Kidney (tissue), 14 donors: ENCODE measurements around the gene RPL10A. TPM values are rescaled to one million over a fixed set of nuclear protein-coding genes. Genes with fewer than 3 reads are reported as not detected.
A peak's percentile ranks its signal among the peaks of the same experiment; 100 is the strongest.
"Not testable (repeated sequence)": the region's sequence is repeated elsewhere in the genome, so short reads cannot be mapped to it uniquely, and the experiment has no call there.

Experiments
- DNase-seq, 5 donors: peaks; one replicate each; pipeline ENCODE4 v3.0.0-alpha.2; 2013 to 2020
- FAIRE-seq: peaks from 2 replicates; lab custom pipeline; 2012; peaks lifted over from hg19 to GRCh38; lab: Jason Lieb, UNC
- H3K27ac ChIP-seq, 2 donors: one replicate each; pipeline ENCODE4 v1.7.0; 2013; ENCODE audit warnings: low read depth in 2 of 2, low read length in 2 of 2, inconsistent platforms in 1 of 2
- H3K27me3 ChIP-seq: one replicate; pipeline ENCODE4 v1.7.1; 2013; ENCODE audit warnings: low read length, inconsistent platforms; ENCODE audit not compliant: control insufficient read depth, insufficient read depth
- H3K36me3 ChIP-seq, 3 donors: one replicate each; pipeline versions ENCODE4 v1.7.0 to v1.7.1; 2013; ENCODE audit warnings: low read length in 3 of 3, control low read depth in 1 of 3, inconsistent platforms in 1 of 3; ENCODE audit not compliant: insufficient read depth in 3 of 3, control insufficient read depth in 2 of 3
- H3K4me1 ChIP-seq, 3 donors: one replicate each; pipeline versions ENCODE4 v1.7.0 to v1.7.1; 2013; ENCODE audit warnings: low read length in 3 of 3, inconsistent platforms in 1 of 3, low read depth in 1 of 3; ENCODE audit not compliant: control insufficient read depth in 2 of 3, insufficient read depth in 2 of 3
- H3K4me3 ChIP-seq, 3 donors: one replicate each; pipeline versions ENCODE4 v1.7.0 to v1.8.1; 2013; ENCODE audit warnings: low read length in 3 of 3, control low read depth in 1 of 3, inconsistent platforms in 1 of 3
- H3K9ac ChIP-seq, 3 donors: one replicate each; pipeline versions ENCODE4 v1.7.0 to v1.7.1; 2013; ENCODE audit warnings: low read length in 3 of 3, control low read depth in 1 of 3, inconsistent platforms in 1 of 3
- H3K9me3 ChIP-seq, 3 donors: one replicate each; pipeline versions ENCODE4 v1.7.0 to v1.7.1; 2013; ENCODE audit warnings: low read length in 3 of 3, control low read depth in 1 of 3, inconsistent platforms in 1 of 3; ENCODE audit not compliant: control insufficient read depth in 2 of 3, insufficient read depth in 1 of 3
- CTCF ChIP-seq: IDR thresholded peaks from 3 replicates; pipeline ENCODE4 v1.5.1; 2012; ENCODE audit warnings: mild to moderate bottlenecking, moderate library complexity, borderline replicate concordance; ENCODE audit not compliant: insufficient read depth; ENCODE audit errors: extremely low read depth
- intact Hi-C: fragments of 100-400 bp; cut with DNase I; formaldehyde crosslinking; loops from one replicate; pipeline ENCODE4 v1.11.1; 2022
- polyA plus RNA-seq: library from polyadenylated mRNA; stranded (reverse); fragments of 350-450 nt; fragmentation: Illumina TruSeq; extraction: RNeasy Lipid Tissue Mini Kit (QIAGEN cat#74804); gene quantifications from one replicate; pipeline ENCODE4 v1.2.3, GENCODE V29; 2014; ENCODE audit warnings: low read depth, low replicate concordance; ENCODE audit not compliant: insufficient read depth
- total RNA-seq: library from RNA; stranded (reverse); fragmentation: NEBNext Ultra II Directional; extraction: Animal tissue kit (Norgen Biotek cat#: 25700); gene quantifications from one replicate; pipeline ENCODE4 v1.2.1, GENCODE V29; 2021
- donor health status: control.
- donor health status: control.
- donor health status: control.
- donor health status: control.
- donor health status: control.
- donor health status: DM: yes; HTN: yes; CAD: no.
- donor health status: Normal renal cell carcinoma (clear cell type).

RPL10A gene
- total and polyA plus RNA-seq, 2 donors from 2014 or later: 1,159 to 1,291 TPM

DNA sequence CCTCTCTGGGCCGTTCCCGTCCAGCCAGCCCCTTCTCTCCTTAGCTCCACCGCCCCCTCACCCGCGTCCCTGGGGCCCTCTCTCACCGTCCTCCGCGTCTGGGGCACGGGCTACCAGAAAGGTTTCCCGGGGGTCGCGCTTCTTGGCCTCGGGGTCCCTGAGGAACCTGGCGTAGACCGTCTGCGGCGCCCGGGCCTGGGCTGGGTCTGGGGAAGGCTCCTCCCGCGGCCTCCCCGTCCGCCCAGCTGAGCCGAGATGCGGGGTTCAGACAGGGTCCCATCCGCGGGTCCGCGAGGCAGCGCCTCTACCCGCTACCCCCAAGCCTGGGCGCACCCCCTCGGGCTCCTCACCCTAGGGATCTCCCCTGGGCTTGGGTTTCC lies 43.4 kb downstream of the RPL10A start:
- DNase-seq (no peak), FAIRE-seq (no peak)
- Histone ChIP-seq H3K4me3 (no peak overlapping the region), H3K4me1 (no peaks in the 10 kb centered on the region), H3K9ac (no peak overlapping the region), H3K27me3 (no peaks in the 10 kb centered on the region), H3K36me3 (no peaks in the 10 kb centered on the region), H3K9me3 (no peaks in the 10 kb centered on the region), H3K27ac (no peak overlapping the region)
- TF ChIP-seq CTCF: no peak
- intact Hi-C loops: no loop called here

DNA sequence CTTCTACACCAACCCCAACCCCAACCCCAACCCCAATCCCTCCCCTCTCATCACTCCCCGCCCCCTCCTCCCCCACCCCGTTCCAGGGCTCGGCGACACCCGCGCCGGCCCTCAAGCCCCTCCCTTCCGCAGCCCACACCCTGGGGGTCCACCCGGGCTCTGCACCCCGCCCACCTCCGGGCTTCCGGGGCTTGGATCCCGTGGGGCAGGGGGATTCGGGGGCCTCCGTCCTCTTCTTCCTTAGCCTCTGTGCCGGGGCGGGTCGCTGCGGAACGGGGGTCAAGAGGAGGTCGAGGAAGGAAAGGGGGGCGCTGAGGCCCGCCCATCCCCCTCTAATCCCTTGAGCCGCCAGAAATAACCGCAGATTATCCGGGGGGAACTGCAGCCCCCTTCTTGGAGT lies 43.8 kb downstream of the RPL10A start:
- FAIRE-seq: no peak
- intact Hi-C loops: no loop called here

DNA sequence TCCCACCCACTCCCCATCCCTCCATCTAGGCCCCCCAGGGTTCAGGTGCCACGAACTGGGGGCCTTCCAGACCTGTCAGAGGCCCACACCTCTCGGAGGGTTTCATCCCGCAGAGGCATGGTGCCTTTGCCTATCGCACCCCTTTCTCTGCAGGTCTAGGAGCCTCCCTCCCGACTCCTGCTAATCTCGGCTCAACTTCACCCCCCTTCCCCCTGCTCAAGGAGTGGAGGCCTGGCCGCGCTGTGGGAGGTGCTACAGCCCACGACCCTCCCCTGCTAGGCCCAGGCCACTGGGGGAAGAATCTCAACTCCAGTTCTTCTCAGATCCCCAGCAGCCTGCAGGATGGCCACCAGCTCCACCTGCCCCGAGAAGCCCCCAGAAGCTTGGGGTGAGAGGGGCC lies 44.5 kb downstream of the RPL10A start, which contains the start of gene TULP1:
Gene TULP1 (minus strand): TSS at position 157 of the 400 bp plus-strand sequence. CDS start 38 bp downstream, at position 119.
- H3K4me3 ChIP-seq: no peak within 1 kb of the TSS
- DNase-seq: no peak
- no peaks in the 10 kb centered on the region for H3K9me3 ChIP-seq
- no peaks in the 10 kb centered on the region for H3K36me3 ChIP-seq
- intact Hi-C loops: no loop called here
- FAIRE-seq: no peak
- H3K9ac ChIP-seq: no peak within 1 kb of the TSS
- H3K27ac ChIP-seq: no peak within 1 kb of the TSS
- no peaks in the 10 kb centered on the region for H3K27me3 ChIP-seq
- H3K4me1 ChIP-seq: no peaks in the 10 kb centered on the region
- no peak for TF ChIP-seq CTCF

More for the DNA sequence above, 43.8 kb downstream of the RPL10A start:
- H3K27ac ChIP-seq: no peak overlapping the region
- H3K9ac ChIP-seq: no peak overlapping the region
- H3K4me3 ChIP-seq: no peak overlapping the region
- no peak for TF ChIP-seq CTCF
- no peaks in the 10 kb centered on the region for H3K27me3 ChIP-seq
- no peaks in the 10 kb centered on the region for H3K9me3 ChIP-seq
- H3K4me1 ChIP-seq: no peaks in the 10 kb centered on the region
- peak in 1 of 5 donors; percentile 64 for DNase-seq
- no peaks in the 10 kb centered on the region for H3K36me3 ChIP-seq

- FAIRE-seq (no peak), DNase-seq (no peak)
- Histone ChIP-seq H3K4me1 (no peaks in the 10 kb centered on the region), H3K36me3 (no peaks in the 10 kb centered on the region), H3K27me3 (no peaks in the 10 kb centered on the region), H3K27ac (no peak overlapping the region), H3K4me3 (no peak overlapping the region), H3K9ac (no peak overlapping the region), H3K9me3 (no peaks in the 10 kb centered on the region)
- intact Hi-C loops: no loop called here
- no peak for TF ChIP-seq CTCF
These were observed 46.4 kb downstream of the RPL10A start for GRCh38 chr6:35514587-35514986.

DNA sequence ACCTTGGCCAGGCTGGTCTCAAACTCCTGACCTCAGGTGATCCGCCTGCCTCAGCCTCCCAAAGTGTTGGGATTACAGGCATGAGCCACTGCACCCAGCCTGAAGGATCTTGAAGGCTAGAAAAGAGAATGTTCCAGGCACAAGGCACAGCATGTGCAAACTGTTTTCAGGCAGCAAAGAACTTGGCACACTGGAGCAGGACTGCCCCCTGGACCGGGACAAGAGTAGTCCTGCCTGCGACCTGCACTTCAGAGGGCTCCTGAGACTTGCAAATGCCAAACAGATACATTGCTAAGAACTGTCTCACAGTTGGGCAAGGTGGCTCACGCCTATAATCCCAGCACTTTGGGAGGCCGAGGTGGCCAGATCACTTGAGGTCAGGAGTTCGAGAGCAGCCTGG lies 47.7 kb downstream of the RPL10A start:
- H3K27ac ChIP-seq, H3K4me3 ChIP-seq, FAIRE-seq, H3K9me3 ChIP-seq, DNase-seq, H3K27me3 ChIP-seq, intact Hi-C loops, H3K36me3 ChIP-seq, H3K4me1 ChIP-seq, H3K9ac ChIP-seq: not testable (repeated sequence)
